ENCODE results near the gene MGRN1.
A peak's percentile ranks its signal among the peaks of the same experiment; 100 is the strongest.

MGRN1 gene

GRCh38 chr16:4624015-4624826 lies at the start of gene MGRN1:
MGRN1 (plus strand) TSS chr16:4624826; CDS start chr16:4624961, 135 bp downstream.
- peak; percentile 91 to 97 for DNase-seq

- DNase-seq = no peak
These were observed 49.5 kb upstream of the MGRN1 start for GRCh38 chr16:4574919-4575705.

- no peak for DNase-seq
These were observed 48.6 kb upstream of the MGRN1 start for GRCh38 chr16:4576008-4576407.

- DNase-seq = no peak
These were observed 45.6 kb upstream of the MGRN1 start for GRCh38 chr16:4578961-4579530.

GRCh38 chr16:4580250-4580649 lies 44.4 kb upstream of the MGRN1 start:
- no peak for DNase-seq

GRCh38 chr16:4583906-4584305 lies 40.7 kb upstream of the MGRN1 start:
- no peak for DNase-seq

GRCh38 chr16:4586291-4586690 lies 38.3 kb upstream of the MGRN1 start:
- no peak for DNase-seq

GRCh38 chr16:4588386-4588785 lies 36.2 kb upstream of the MGRN1 start:
- DNase-seq = no peak

GRCh38 chr16:4588961-4589360 lies 35.7 kb upstream of the MGRN1 start:
- DNase-seq = no peak

- no peak for DNase-seq
These were observed 33.4 kb upstream of the MGRN1 start for GRCh38 chr16:4591191-4591590.

GRCh38 chr16:4591706-4592470 lies 32.7 kb upstream of the MGRN1 start:
- DNase-seq = no peak

- no peak for DNase-seq
These were observed 31.5 kb upstream of the MGRN1 start for GRCh38 chr16:4593086-4593485.

GRCh38 chr16:4594433-4595410 lies 29.9 kb upstream of the MGRN1 start:
- DNase-seq = no peak

GRCh38 chr16:4597174-4597573 lies 27.5 kb upstream of the MGRN1 start:
- peak in 1 of 2 experiments; percentile 45 for DNase-seq

- DNase-seq = no peak
These were observed 25.6 kb upstream of the MGRN1 start for GRCh38 chr16:4599037-4599436.

- DNase-seq = no peak
These were observed 25.1 kb upstream of the MGRN1 start for GRCh38 chr16:4599545-4599944.

GRCh38 chr16:4601036-4601863 lies 23.4 kb upstream of the MGRN1 start:
- peak; percentile 23 to 41 for DNase-seq

GRCh38 chr16:4601864-4602186 lies 22.8 kb upstream of the MGRN1 start:
- DNase-seq = no peak

GRCh38 chr16:4602331-4602730 lies 22.3 kb upstream of the MGRN1 start:
- DNase-seq = no peak

- DNase-seq = no peak
These were observed 20.9 kb upstream of the MGRN1 start for GRCh38 chr16:4603624-4604170.

GRCh38 chr16:4604401-4604800 lies 20.2 kb upstream of the MGRN1 start:
- DNase-seq = no peak

Data from NCI-H446 (cell line).